HL-60 (cell line): Measurements from ENCODE around the gene TSPAN11.

ENCODE experiments used
- DNase-seq, 2 experiments: peaks; one replicate each; pipeline ENCODE4 v3.0.0-alpha.2; 2010 to 2020; ENCODE audit warnings: low read depth in 1 of 2, low spot score in 1 of 2
- H3K27ac ChIP-seq: fragments of 250-450 bp; sonication (Bioruptor Pico); replicated peaks from 2 replicates; pipeline ENCODE4 v1.5.1; 2020; ENCODE audit warnings: mild to moderate bottlenecking, moderate library complexity
- H3K27me3 ChIP-seq: fragments of 250-450 bp; sonication (Bioruptor Pico); 2 replicates; pipeline ENCODE4 v1.5.1; 2021; ENCODE audit warnings: mild to moderate bottlenecking, moderate library complexity; ENCODE audit not compliant: insufficient read depth, poor library complexity, severe bottlenecking
- H3K4me3 ChIP-seq: replicated peaks from 2 replicates; pipeline ENCODE4 v1.5.1; 2011; ENCODE audit warnings: mild to moderate bottlenecking, control low read depth, low read length; ENCODE audit not compliant: insufficient read depth
- CTCF ChIP-seq: IDR thresholded peaks from one replicate; pipeline ENCODE4 v1.5.1; 2011; ENCODE audit warnings: low read length, control low read depth, inconsistent platforms; ENCODE audit not compliant: insufficient read depth
- GABPA ChIP-seq: IDR thresholded peaks from 2 replicates; pipeline ENCODE4 v1.6.1; 2012; ENCODE audit warnings: low read depth
- POLR2AphosphoS5 ChIP-seq: IDR thresholded peaks from 2 replicates; pipeline ENCODE4 v1.6.1; 2012; ENCODE audit warnings: low read depth
- REST ChIP-seq: IDR thresholded peaks from 2 replicates; pipeline ENCODE4 v1.6.1; 2012; ENCODE audit warnings: low read depth; ENCODE audit not compliant: insufficient replicate concordance
- SPI1 ChIP-seq: IDR thresholded peaks from 2 replicates; pipeline ENCODE4 v1.6.1; 2012; ENCODE audit warnings: low read depth, mild to moderate bottlenecking, borderline replicate concordance

Gene TSPAN11

GRCh38 chr12:31035226-31035625, 108.7 kb downstream of the TSPAN11 start:
- Histone ChIP-seq H3K27me3 (no peaks in the 10 kb centered on the region), H3K4me3 (no peak overlapping the region), H3K27ac (no peak overlapping the region)
- TF ChIP-seq CTCF (no peak), POLR2AphosphoS5 (no peak), SPI1 (no peak), REST (no peak), GABPA (no peak)
- no peak for DNase-seq

GRCh38 chr12:31035967-31036665, 109.6 kb downstream of the TSPAN11 start:
- TF ChIP-seq SPI1: no peak
- no peak for TF ChIP-seq GABPA
- TF ChIP-seq REST: no peak
- TF ChIP-seq CTCF: no peak
- TF ChIP-seq POLR2AphosphoS5: no peak
- H3K27ac ChIP-seq: no peak overlapping the region
- DNase-seq: no peak
- H3K27me3 ChIP-seq: no peaks in the 10 kb centered on the region
- no peak overlapping the region for H3K4me3 ChIP-seq

- Histone ChIP-seq H3K27me3 (no peaks in the 10 kb centered on the region), H3K27ac (no peak overlapping the region), H3K4me3 (no peak overlapping the region)
- TF ChIP-seq REST: no peak
- TF ChIP-seq CTCF: no peak
- TF ChIP-seq GABPA: no peak
- TF ChIP-seq POLR2AphosphoS5: no peak
- no peak for TF ChIP-seq SPI1
- no peak for DNase-seq
Measured at GRCh38 chr12:31037028-31037427, 110.5 kb downstream of the TSPAN11 start.
